ENCODE data around the gene IGSF23. TPM values are rescaled to one million over a fixed set of nuclear protein-coding genes. Genes with fewer than 3 reads are reported as not detected.

Gene IGSF23
- total and polyA plus RNA-seq, 2 of the 13 experiments (the other 11 are each of a cell fraction or from before 2014, with no cell fraction given), result 2.3 to 8.8 TPM

DNA sequence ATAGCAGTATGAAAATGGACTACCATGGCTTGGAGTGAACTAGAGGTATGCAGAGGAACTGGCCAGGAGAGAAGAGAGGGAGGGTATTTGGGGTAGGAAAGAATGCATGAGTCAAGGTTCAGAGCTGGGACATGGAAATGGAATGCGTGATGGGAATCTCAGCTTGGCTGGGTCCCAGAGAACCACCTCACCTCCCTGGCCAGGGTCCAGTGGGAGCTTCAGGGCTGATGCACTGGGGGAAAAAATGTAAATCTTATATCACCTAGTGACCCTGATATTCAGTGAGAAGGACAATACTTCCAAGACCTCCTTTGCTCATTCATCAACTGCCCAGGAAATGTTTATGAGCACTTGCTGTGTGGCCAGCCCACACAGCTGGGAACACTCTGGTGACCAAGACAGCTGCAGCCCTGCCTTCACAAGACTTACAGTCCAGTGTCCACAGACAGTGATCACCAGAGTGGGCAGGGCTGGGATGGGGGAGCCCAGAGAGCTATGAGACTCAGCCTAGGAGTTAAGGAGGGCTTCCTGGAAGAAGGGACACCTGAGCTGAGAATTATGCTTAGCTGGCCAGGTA, 12.8 kb downstream of the IGSF23 start (continued):
- TF ChIP-seq, protein P1, sequence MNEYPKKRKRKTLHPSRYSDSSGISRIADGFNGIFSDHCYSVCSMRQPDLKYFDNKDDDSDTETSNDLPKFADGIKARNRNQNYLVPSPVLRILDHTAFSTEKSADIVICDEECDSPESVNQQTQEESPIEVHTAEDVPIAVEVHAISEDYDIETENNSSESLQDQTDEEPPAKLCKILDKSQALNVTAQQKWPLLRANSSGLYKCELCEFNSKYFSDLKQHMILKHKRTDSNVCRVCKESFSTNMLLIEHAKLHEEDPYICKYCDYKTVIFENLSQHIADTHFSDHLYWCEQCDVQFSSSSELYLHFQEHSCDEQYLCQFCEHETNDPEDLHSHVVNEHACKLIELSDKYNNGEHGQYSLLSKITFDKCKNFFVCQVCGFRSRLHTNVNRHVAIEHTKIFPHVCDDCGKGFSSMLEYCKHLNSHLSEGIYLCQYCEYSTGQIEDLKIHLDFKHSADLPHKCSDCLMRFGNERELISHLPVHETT (CRISPR knock-in tag; conservative IDR thresholded peaks at IDR 0.05), result 0 out of 2 replicates have a peak, but pooled peaks have one; percentile 24
- TF ChIP-seq, protein P2, sequence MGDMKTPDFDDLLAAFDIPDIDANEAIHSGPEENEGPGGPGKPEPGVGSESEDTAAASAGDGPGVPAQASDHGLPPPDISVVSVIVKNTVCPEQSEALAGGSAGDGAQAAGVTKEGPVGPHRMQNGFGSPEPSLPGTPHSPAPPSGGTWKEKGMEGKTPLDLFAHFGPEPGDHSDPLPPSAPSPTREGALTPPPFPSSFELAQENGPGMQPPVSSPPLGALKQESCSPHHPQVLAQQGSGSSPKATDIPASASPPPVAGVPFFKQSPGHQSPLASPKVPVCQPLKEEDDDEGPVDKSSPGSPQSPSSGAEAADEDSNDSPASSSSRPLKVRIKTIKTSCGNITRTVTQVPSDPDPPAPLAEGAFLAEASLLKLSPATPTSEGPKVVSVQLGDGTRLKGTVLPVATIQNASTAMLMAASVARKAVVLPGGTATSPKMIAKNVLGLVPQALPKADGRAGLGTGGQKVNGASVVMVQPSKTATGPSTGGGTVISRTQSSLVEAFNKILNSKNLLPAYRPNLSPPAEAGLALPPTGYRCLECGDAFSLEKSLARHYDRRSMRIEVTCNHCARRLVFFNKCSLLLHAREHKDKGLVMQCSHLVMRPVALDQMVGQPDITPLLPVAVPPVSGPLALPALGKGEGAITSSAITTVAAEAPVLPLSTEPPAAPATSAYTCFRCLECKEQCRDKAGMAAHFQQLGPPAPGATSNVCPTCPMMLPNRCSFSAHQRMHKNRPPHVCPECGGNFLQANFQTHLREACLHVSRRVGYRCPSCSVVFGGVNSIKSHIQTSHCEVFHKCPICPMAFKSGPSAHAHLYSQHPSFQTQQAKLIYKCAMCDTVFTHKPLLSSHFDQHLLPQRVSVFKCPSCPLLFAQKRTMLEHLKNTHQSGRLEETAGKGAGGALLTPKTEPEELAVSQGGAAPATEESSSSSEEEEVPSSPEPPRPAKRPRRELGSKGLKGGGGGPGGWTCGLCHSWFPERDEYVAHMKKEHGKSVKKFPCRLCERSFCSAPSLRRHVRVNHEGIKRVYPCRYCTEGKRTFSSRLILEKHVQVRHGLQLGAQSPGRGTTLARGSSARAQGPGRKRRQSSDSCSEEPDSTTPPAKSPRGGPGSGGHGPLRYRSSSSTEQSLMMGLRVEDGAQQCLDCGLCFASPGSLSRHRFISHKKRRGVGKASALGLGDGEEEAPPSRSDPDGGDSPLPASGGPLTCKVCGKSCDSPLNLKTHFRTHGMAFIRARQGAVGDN (CRISPR knock-in tag; IDR thresholded peaks at IDR 0.05), result peak; percentile 18
- TF ChIP-seq, protein P3, sequence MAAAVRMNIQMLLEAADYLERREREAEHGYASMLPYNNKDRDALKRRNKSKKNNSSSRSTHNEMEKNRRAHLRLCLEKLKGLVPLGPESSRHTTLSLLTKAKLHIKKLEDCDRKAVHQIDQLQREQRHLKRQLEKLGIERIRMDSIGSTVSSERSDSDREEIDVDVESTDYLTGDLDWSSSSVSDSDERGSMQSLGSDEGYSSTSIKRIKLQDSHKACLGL (CRISPR knock-in tag; IDR thresholded peaks at IDR 0.05), result no peak
- TF ChIP-seq ZNF547 (CRISPR knock-in tag; IDR thresholded peaks at IDR 0.05) (no peak), HNF4A (CRISPR knock-in tag; IDR thresholded peaks at IDR 0.05) (peak; percentile 64), SOX13 (IDR thresholded peaks at IDR 0.05) (no peak), SOX13 (CRISPR knock-in tag; conservative IDR thresholded peaks at IDR 0.05 in 1 of 2, IDR thresholded peaks at IDR 0.05 in 1 of 2) (0 out of 4 replicates have a peak, but pooled peaks of 1 of the 2 experiments have one; percentile 8), ZNF256 (CRISPR knock-in tag; conservative IDR thresholded peaks at IDR 0.05) (no peak), CHD4 (IDR thresholded peaks at IDR 0.05; ENCODE audit: borderline replicate concordance, low read length) (no peak), TEAD3 (CRISPR knock-in tag; optimal IDR thresholded peaks at IDR 0.05; ENCODE audit: borderline replicate concordance) (peak; percentile 96)
- TF ChIP-seq, protein P4, sequence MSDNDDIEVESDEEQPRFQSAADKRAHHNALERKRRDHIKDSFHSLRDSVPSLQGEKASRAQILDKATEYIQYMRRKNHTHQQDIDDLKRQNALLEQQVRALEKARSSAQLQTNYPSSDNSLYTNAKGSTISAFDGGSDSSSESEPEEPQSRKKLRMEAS (IDR thresholded peaks at IDR 0.05), result no peak
- TF ChIP-seq, protein P5, sequence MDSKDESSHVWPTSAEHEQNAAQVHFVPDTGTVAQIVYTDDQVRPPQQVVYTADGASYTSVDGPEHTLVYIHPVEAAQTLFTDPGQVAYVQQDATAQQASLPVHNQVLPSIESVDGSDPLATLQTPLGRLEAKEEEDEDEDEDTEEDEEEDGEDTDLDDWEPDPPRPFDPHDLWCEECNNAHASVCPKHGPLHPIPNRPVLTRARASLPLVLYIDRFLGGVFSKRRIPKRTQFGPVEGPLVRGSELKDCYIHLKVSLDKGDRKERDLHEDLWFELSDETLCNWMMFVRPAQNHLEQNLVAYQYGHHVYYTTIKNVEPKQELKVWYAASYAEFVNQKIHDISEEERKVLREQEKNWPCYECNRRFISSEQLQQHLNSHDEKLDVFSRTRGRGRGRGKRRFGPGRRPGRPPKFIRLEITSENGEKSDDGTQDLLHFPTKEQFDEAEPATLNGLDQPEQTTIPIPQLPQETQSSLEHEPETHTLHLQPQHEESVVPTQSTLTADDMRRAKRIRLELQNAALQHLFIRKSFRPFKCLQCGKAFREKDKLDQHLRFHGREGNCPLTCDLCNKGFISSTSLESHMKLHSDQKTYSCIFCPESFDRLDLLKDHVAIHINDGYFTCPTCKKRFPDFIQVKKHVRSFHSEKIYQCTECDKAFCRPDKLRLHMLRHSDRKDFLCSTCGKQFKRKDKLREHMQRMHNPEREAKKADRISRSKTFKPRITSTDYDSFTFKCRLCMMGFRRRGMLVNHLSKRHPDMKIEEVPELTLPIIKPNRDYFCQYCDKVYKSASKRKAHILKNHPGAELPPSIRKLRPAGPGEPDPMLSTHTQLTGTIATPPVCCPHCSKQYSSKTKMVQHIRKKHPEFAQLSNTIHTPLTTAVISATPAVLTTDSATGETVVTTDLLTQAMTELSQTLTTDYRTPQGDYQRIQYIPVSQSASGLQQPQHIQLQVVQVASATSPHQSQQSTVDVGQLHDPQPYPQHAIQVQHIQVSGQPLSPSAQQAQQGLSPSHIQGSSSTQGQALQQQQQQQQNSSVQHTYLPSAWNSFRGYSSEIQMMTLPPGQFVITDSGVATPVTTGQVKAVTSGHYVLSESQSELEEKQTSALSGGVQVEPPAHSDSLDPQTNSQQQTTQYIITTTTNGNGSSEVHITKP (CRISPR knock-in tag; IDR thresholded peaks at IDR 0.05; ENCODE audit: low read depth), result no peak
- TF ChIP-seq, protein P6, sequence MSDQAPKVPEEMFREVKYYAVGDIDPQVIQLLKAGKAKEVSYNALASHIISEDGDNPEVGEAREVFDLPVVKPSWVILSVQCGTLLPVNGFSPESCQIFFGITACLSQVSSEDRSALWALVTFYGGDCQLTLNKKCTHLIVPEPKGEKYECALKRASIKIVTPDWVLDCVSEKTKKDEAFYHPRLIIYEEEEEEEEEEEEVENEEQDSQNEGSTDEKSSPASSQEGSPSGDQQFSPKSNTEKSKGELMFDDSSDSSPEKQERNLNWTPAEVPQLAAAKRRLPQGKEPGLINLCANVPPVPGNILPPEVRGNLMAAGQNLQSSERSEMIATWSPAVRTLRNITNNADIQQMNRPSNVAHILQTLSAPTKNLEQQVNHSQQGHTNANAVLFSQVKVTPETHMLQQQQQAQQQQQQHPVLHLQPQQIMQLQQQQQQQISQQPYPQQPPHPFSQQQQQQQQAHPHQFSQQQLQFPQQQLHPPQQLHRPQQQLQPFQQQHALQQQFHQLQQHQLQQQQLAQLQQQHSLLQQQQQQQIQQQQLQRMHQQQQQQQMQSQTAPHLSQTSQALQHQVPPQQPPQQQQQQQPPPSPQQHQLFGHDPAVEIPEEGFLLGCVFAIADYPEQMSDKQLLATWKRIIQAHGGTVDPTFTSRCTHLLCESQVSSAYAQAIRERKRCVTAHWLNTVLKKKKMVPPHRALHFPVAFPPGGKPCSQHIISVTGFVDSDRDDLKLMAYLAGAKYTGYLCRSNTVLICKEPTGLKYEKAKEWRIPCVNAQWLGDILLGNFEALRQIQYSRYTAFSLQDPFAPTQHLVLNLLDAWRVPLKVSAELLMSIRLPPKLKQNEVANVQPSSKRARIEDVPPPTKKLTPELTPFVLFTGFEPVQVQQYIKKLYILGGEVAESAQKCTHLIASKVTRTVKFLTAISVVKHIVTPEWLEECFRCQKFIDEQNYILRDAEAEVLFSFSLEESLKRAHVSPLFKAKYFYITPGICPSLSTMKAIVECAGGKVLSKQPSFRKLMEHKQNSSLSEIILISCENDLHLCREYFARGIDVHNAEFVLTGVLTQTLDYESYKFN (CRISPR knock-in tag; conservative IDR thresholded peaks at IDR 0.05), result peak; percentile 38
- TF ChIP-seq, protein P7, sequence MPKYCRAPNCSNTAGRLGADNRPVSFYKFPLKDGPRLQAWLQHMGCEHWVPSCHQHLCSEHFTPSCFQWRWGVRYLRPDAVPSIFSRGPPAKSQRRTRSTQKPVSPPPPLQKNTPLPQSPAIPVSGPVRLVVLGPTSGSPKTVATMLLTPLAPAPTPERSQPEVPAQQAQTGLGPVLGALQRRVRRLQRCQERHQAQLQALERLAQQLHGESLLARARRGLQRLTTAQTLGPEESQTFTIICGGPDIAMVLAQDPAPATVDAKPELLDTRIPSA (CRISPR knock-in tag; IDR thresholded peaks at IDR 0.05; ENCODE audit: borderline replicate concordance), result no peak
